HAP-1 (cell line): ENCODE measurements around the gene PHOX2A.

Experiments
- DNase-seq, 2 experiments: peaks; one replicate each; pipeline ENCODE4 v3.0.0-alpha.2; 2016 to 2020; ENCODE audit warnings: low spot score in 2 of 2
- H3K27me3 ChIP-seq: fragments of 250-450 bp; sonication (Bioruptor Pico); 2 replicates; pipeline ENCODE4 v1.5.1; 2020; ENCODE audit warnings: low read depth, mild to moderate bottlenecking, moderate library complexity
- H3K36me3 ChIP-seq: fragments of 250-450 bp; sonication (Bioruptor Pico); replicated peaks from 2 replicates; pipeline ENCODE4 v1.5.1; 2020; ENCODE audit warnings: mild to moderate bottlenecking
- H3K4me1 ChIP-seq: fragments of 250-450 bp; sonication (Bioruptor Pico); 2 replicates; pipeline ENCODE4 v1.5.1; 2020; ENCODE audit warnings: mild to moderate bottlenecking
- H3K4me3 ChIP-seq: fragments of 250-450 bp; sonication (Bioruptor Pico); 2 replicates; pipeline ENCODE4 v1.5.1; 2020; ENCODE audit warnings: mild to moderate bottlenecking, moderate library complexity
- H3K9me3 ChIP-seq: fragments of 250-450 bp; sonication (Bioruptor Pico); 2 replicates; pipeline ENCODE4 v1.5.1; 2020; ENCODE audit warnings: mild to moderate bottlenecking, moderate library complexity
- in situ Hi-C: fragments of 300-500 bp; cut with MboI; formaldehyde crosslinking; loops from 3 replicates; pipeline ENCODE4 v1.14.3; 2020; ENCODE audit warnings: low sequenced_read_pairs, inconsistent platforms, mixed read lengths

Gene PHOX2A

GRCh38 chr11:72243173-72244059 lies 560 bp downstream of the PHOX2A start:
- peaks cover 3% of the 10 kb centered on the region; the same call in 1 of the 2 replicates for H3K4me1 ChIP-seq
- H3K27me3 ChIP-seq, result peaks cover 27% of the 10 kb centered on the region
- DNase-seq, result no peak
- in situ Hi-C loops, result no loop called here
- H3K9me3 ChIP-seq, result no peaks in the 10 kb centered on the region
- peaks cover 2% of the 10 kb centered on the region for H3K36me3 ChIP-seq
- H3K4me3 ChIP-seq, result no peak overlapping the region

- no peak for DNase-seq
- in situ Hi-C loops, result no loop called here
- H3K4me3 ChIP-seq, result no peak overlapping the region
Observed at GRCh38 chr11:72242141-72242540, 1.8 kb downstream of the PHOX2A start.

GRCh38 chr11:72241291-72241781 lies 2.6 kb downstream of the PHOX2A start:
- no peak overlapping the region for H3K4me3 ChIP-seq
- H3K9me3 ChIP-seq, result no peaks in the 10 kb centered on the region
- peaks cover 22% of the 10 kb centered on the region for H3K36me3 ChIP-seq
- peaks cover 19% of the 10 kb centered on the region for H3K27me3 ChIP-seq
- no peak for DNase-seq
- peaks cover 3% of the 10 kb centered on the region; the same call in 1 of the 2 replicates for H3K4me1 ChIP-seq
- in situ Hi-C loops, result no loop called here

More at GRCh38 chr11:72242141-72242540, 1.8 kb downstream of the PHOX2A start:
- Histone ChIP-seq H3K27me3 (peaks cover 27% of the 10 kb centered on the region), H3K9me3 (no peaks in the 10 kb centered on the region), H3K36me3 (peaks cover 14% of the 10 kb centered on the region), H3K4me1 (peaks cover 3% of the 10 kb centered on the region; the same call in 1 of the 2 replicates)

- H3K4me3 ChIP-seq, result no peak overlapping the region
- peak in 1 of 2 experiments; percentile 39 for DNase-seq
- peaks cover 14% of the 10 kb centered on the region for H3K27me3 ChIP-seq
- no peaks in the 10 kb centered on the region for H3K9me3 ChIP-seq
- H3K36me3 ChIP-seq, result peaks cover 27% of the 10 kb centered on the region
- peaks cover 3% of the 10 kb centered on the region; the same call in 1 of the 2 replicates for H3K4me1 ChIP-seq
- in situ Hi-C loops, result no loop called here
Observed at GRCh38 chr11:72240461-72241290, 3.3 kb downstream of the PHOX2A start.

- Histone ChIP-seq H3K27me3 (peaks cover 8% of the 10 kb centered on the region), H3K4me1 (peaks cover 3% of the 10 kb centered on the region; the same call in 1 of the 2 replicates), H3K36me3 (peaks cover 33% of the 10 kb centered on the region), H3K4me3 (no peak overlapping the region), H3K9me3 (no peaks in the 10 kb centered on the region)
- in situ Hi-C loops, result no loop called here
- DNase-seq, result no peak
Observed at GRCh38 chr11:72239849-72240460, 4.0 kb downstream of the PHOX2A start.

GRCh38 chr11:72239313-72239848 lies 4.6 kb downstream of the PHOX2A start:
- in situ Hi-C loops, result no loop called here
- H3K27me3 ChIP-seq, result peaks cover 2% of the 10 kb centered on the region
- peaks cover 39% of the 10 kb centered on the region for H3K36me3 ChIP-seq
- H3K4me1 ChIP-seq, result peaks cover 3% of the 10 kb centered on the region; the same call in 1 of the 2 replicates
- DNase-seq, result peak; percentile 21 to 77
- no peaks in the 10 kb centered on the region for H3K9me3 ChIP-seq
- H3K4me3 ChIP-seq, result no peak overlapping the region

GRCh38 chr11:72238492-72239312 lies 5.3 kb downstream of the PHOX2A start:
- peaks cover 45% of the 10 kb centered on the region for H3K36me3 ChIP-seq

GRCh38 chr11:72238040-72238450 lies 5.9 kb downstream of the PHOX2A start:
- in situ Hi-C loops, result no loop called here
- Histone ChIP-seq H3K36me3 (peaks cover 51% of the 10 kb centered on the region), H3K4me3 (no peak overlapping the region)

More at GRCh38 chr11:72238492-72239312, 5.3 kb downstream of the PHOX2A start:
- Histone ChIP-seq H3K4me3 (no peak overlapping the region), H3K9me3 (no peaks in the 10 kb centered on the region), H3K4me1 (peaks cover 3% of the 10 kb centered on the region; the same call in 1 of the 2 replicates), H3K27me3 (no peaks in the 10 kb centered on the region)
- in situ Hi-C loops, result no loop called here
- DNase-seq, result no peak

GRCh38 chr11:72237112-72237931 lies 6.7 kb downstream of the PHOX2A start:
- Histone ChIP-seq H3K4me3 (no peak overlapping the region), H3K27me3 (no peaks in the 10 kb centered on the region), H3K9me3 (no peaks in the 10 kb centered on the region), H3K36me3 (peaks cover 58% of the 10 kb centered on the region), H3K4me1 (peaks cover 3% of the 10 kb centered on the region; the same call in 1 of the 2 replicates)
- in situ Hi-C loops, result no loop called here
- no peak for DNase-seq

More at GRCh38 chr11:72238040-72238450, 5.9 kb downstream of the PHOX2A start:
- DNase-seq, result peak; percentile 43 to 77
- Histone ChIP-seq H3K27me3 (no peaks in the 10 kb centered on the region), H3K9me3 (no peaks in the 10 kb centered on the region), H3K4me1 (peaks cover 3% of the 10 kb centered on the region; the same call in 1 of the 2 replicates)

GRCh38 chr11:72236774-72237111 lies 7.2 kb downstream of the PHOX2A start:
- peaks cover 64% of the 10 kb centered on the region for H3K36me3 ChIP-seq
- DNase-seq, result no peak
- in situ Hi-C loops, result no loop called here
- no peak overlapping the region for H3K4me3 ChIP-seq
- no peaks in the 10 kb centered on the region for H3K9me3 ChIP-seq
- H3K4me1 ChIP-seq, result peaks cover 3% of the 10 kb centered on the region; the same call in 1 of the 2 replicates
- no peaks in the 10 kb centered on the region for H3K27me3 ChIP-seq

GRCh38 chr11:72236083-72236697 lies 7.8 kb downstream of the PHOX2A start:
- H3K4me1 ChIP-seq, result peaks cover 3% of the 10 kb centered on the region; the same call in 1 of the 2 replicates

More at GRCh38 chr11:72236083-72236697, 7.8 kb downstream of the PHOX2A start:
- Histone ChIP-seq H3K4me3 (no peak overlapping the region), H3K27me3 (no peaks in the 10 kb centered on the region), H3K9me3 (no peaks in the 10 kb centered on the region), H3K36me3 (peaks cover 70% of the 10 kb centered on the region)
- no peak for DNase-seq
- in situ Hi-C loops, result no loop called here
